Fibroblast of lung (primary cell): ENCODE results near the gene MAN2B2. TPM values are rescaled to one million over a fixed set of nuclear protein-coding genes. Genes with fewer than 3 reads are reported as not detected.

Experiments
- DNase-seq, 2 donors: peaks; one replicate each; pipeline versions ENCODE4 v3.0.0 to v3.0.0-alpha.2; 2010; ENCODE audit warnings: low read depth in 2 of 2
- H2AFZ ChIP-seq: 2 replicates; pipeline ENCODE4 v1.5.1; 2012; ENCODE audit warnings: low read length, control low read depth, inconsistent platforms
- H3K27ac ChIP-seq: 2 replicates; pipeline ENCODE4 v1.5.1; 2011; ENCODE audit warnings: low read length, control low read depth; ENCODE audit not compliant: insufficient read depth
- H3K27me3 ChIP-seq: 2 replicates; pipeline ENCODE4 v1.5.1; 2011; ENCODE audit warnings: mild to moderate bottlenecking, low read length; ENCODE audit not compliant: control insufficient read depth, insufficient read depth
- H3K36me3 ChIP-seq: 2 replicates; pipeline ENCODE4 v1.5.1; 2011; ENCODE audit warnings: low read length; ENCODE audit not compliant: control insufficient read depth, insufficient read depth
- H3K4me1 ChIP-seq: 2 replicates; pipeline ENCODE4 v1.5.1; 2011; ENCODE audit warnings: low read length; ENCODE audit not compliant: control insufficient read depth, insufficient read depth; ENCODE audit errors: extremely low read depth
- H3K4me2 ChIP-seq: 2 replicates; pipeline ENCODE4 v1.5.1; 2011; ENCODE audit warnings: low read length, control low read depth; ENCODE audit not compliant: insufficient read depth; ENCODE audit errors: extremely low read depth
- H3K4me3 ChIP-seq, 4 experiments: fragments of 200-600 bp in 1 of 4; sonication (generic) in 1 of 4; replicated peaks in 1 of 4; 2 replicates each; pipeline ENCODE4 v1.5.1; 2011 to 2016; ENCODE audit warnings: low read length in 4 of 4, low read depth in 3 of 4, mild to moderate bottlenecking in 3 of 4, control low read depth in 2 of 4, inconsistent platforms in 1 of 4, mixed read lengths in 1 of 4; ENCODE audit not compliant: insufficient read depth in 1 of 4; ENCODE audit errors: control extremely low read depth in 1 of 4
- H3K79me2 ChIP-seq: 2 replicates; pipeline ENCODE4 v1.5.1; 2012; ENCODE audit warnings: mild to moderate bottlenecking, low read length, inconsistent platforms; ENCODE audit not compliant: control insufficient read depth, insufficient read depth
- H3K9ac ChIP-seq: 2 replicates; pipeline ENCODE4 v1.5.1; 2011; ENCODE audit warnings: mild to moderate bottlenecking, low read length, control low read depth; ENCODE audit not compliant: insufficient read depth
- H3K9me3 ChIP-seq: 2 replicates; pipeline ENCODE4 v1.5.1; 2012; ENCODE audit warnings: low read depth, low read length; ENCODE audit not compliant: control insufficient read depth, insufficient read depth
- H4K20me1 ChIP-seq: 2 replicates; pipeline ENCODE4 v1.5.1; 2011; ENCODE audit warnings: low read length; ENCODE audit not compliant: control insufficient read depth, insufficient read depth; ENCODE audit errors: extremely low read depth
- CTCF ChIP-seq, 2 donors: IDR thresholded peaks in 1 of 2; conservative IDR thresholded peaks in 1 of 2; 1 replicate in 1 of 2; 2 replicates in 1 of 2; pipeline ENCODE4 v1.5.1; 2011 to 2012; ENCODE audit warnings: low read length in 2 of 2, control low read depth in 1 of 2, inconsistent platforms in 1 of 2, low read depth in 1 of 2, mild to moderate bottlenecking in 1 of 2
- EZH2 ChIP-seq: IDR thresholded peaks from 2 replicates; pipeline ENCODE4 v1.5.1; 2012; ENCODE audit warnings: low read length, control low read depth, mild to moderate bottlenecking; ENCODE audit errors: missing control alignments
- polyA plus RNA-seq, 2 donors: library from polyadenylated mRNA; depleted of rRNA in 1 of 2; stranded (reverse) in 1 of 2; unstranded in 1 of 2; fragments of >200 nt; gene quantifications; 2 replicates each; pipeline ENCODE4 v1.2.1, GENCODE V29; 2011 to 2012; ENCODE audit warnings: missing spikeins in 1 of 2
- total RNA-seq: library from RNA; depleted of rRNA; stranded (reverse); fragments of >200 nt; gene quantifications from 2 replicates; pipeline ENCODE4 v1.2.1, GENCODE V29; 2014

Gene MAN2B2
- total and polyA plus RNA-seq, 2 donors (not counting 1 experiment from before 2014, with no cell fraction given), result 19.0 to 27.2 TPM

- H3K4me2 ChIP-seq, result no peak overlapping the region
- H3K4me3 ChIP-seq, result no peak overlapping the region
- no peak overlapping the region for H3K27ac ChIP-seq
- no peaks in the 10 kb centered on the region for H3K27me3 ChIP-seq
- TF ChIP-seq EZH2 (no peak), CTCF (conservative IDR thresholded peaks at IDR 0.05 in 1 of 2, IDR thresholded peaks at IDR 0.05 in 1 of 2; ENCODE audit: low read depth in 1 of 2, low read length in 2 of 2) (no peak)
- DNase-seq, result no peak
- no peak overlapping the region for H2AFZ ChIP-seq
- no peaks in the 10 kb centered on the region for H3K9me3 ChIP-seq
- H3K4me1 ChIP-seq, result no peaks in the 10 kb centered on the region
- H3K79me2 ChIP-seq, result no peaks in the 10 kb centered on the region
- H3K9ac ChIP-seq, result no peak overlapping the region
- no peaks in the 10 kb centered on the region for H3K36me3 ChIP-seq
- H4K20me1 ChIP-seq, result no peaks in the 10 kb centered on the region
Observed at GRCh38 chr4:6548882-6549230, 26.1 kb upstream of the MAN2B2 start.

DNA sequence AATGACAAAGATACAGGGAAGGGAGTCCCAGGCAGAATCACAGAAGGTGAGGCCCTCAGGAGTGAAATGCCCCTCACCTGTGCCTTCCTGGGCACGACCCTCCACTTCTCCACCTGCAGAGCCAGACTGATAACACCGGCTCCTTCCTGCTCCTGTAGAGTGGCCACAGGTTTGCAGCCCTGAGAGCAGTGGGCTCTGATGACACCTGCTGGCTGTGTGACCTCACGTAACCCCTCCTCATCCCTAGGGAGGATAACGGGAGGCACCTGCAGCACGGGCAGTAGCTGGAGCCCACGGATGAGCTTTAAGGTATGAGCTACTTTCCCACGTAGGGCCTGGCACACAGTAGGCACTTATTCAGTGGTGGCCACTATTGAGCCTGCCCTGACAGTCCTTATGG is 25.5 kb upstream of the MAN2B2 start:
- Histone ChIP-seq H2AFZ (no peak overlapping the region), H3K27ac (no peak overlapping the region), H3K36me3 (no peaks in the 10 kb centered on the region), H4K20me1 (no peaks in the 10 kb centered on the region), H3K4me3 (no peak overlapping the region), H3K27me3 (no peaks in the 10 kb centered on the region), H3K9ac (no peak overlapping the region), H3K79me2 (no peaks in the 10 kb centered on the region), H3K4me2 (no peak overlapping the region), H3K4me1 (no peaks in the 10 kb centered on the region), H3K9me3 (no peaks in the 10 kb centered on the region)
- DNase-seq, result no peak
- no peak for TF ChIP-seq CTCF (conservative IDR thresholded peaks at IDR 0.05 in 1 of 2, IDR thresholded peaks at IDR 0.05 in 1 of 2; ENCODE audit: low read depth in 1 of 2, low read length in 2 of 2)

GRCh38 chr4:6549890-6550620 is 24.9 kb upstream of the MAN2B2 start:
- no peak for DNase-seq
- no peak overlapping the region for H3K27ac ChIP-seq
- no peak overlapping the region for H3K4me3 ChIP-seq
- H4K20me1 ChIP-seq, result no peaks in the 10 kb centered on the region
- H3K9ac ChIP-seq, result no peak overlapping the region
- no peak overlapping the region for H2AFZ ChIP-seq
- no peaks in the 10 kb centered on the region for H3K9me3 ChIP-seq
- TF ChIP-seq CTCF (conservative IDR thresholded peaks at IDR 0.05 in 1 of 2, IDR thresholded peaks at IDR 0.05 in 1 of 2; ENCODE audit: low read depth in 1 of 2, low read length in 2 of 2) (no peak), EZH2 (no peak)
- no peak overlapping the region for H3K4me2 ChIP-seq
- no peaks in the 10 kb centered on the region for H3K79me2 ChIP-seq
- no peaks in the 10 kb centered on the region for H3K36me3 ChIP-seq
- H3K4me1 ChIP-seq, result no peaks in the 10 kb centered on the region
- no peaks in the 10 kb centered on the region for H3K27me3 ChIP-seq
